HG03103 (cell line): ENCODE measurements around the gene CPSF3.
"Not testable (repeated sequence)": the region's sequence is repeated elsewhere in the genome, so short reads cannot be mapped to it uniquely, and the experiment has no call there.

Source experiments
- ATAC-seq: cut with Tn5 transposase; IDR thresholded peaks from one replicate; pipeline ENCODE4 v1.9.1; 2021; ENCODE audit warnings: low read depth; ENCODE audit not compliant: unreplicated experiment

CPSF3 gene

GRCh38 chr2:9497017-9497416 lies 73.6 kb downstream of the CPSF3 start:
- ATAC-seq: no peak

DNA sequence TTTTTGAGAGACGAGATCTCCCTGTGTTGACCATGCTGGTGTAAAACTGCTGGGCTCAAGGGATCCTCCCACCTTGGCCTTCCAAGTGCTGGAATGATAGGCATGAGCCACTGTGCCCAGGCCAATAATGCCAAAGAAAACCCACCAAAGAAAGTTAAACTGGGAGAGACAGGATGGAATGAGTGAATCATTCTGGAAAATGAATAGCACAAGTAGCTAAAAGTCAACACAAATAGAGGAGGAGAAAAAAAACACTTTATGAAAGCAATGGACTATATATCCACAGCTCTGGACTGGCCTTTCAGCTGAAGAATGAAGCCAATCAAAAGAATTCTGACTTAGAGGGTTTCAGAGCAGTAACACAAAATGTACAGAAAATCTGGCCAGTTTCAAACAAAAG lies 74.8 kb downstream of the CPSF3 start:
- no peak for ATAC-seq

DNA sequence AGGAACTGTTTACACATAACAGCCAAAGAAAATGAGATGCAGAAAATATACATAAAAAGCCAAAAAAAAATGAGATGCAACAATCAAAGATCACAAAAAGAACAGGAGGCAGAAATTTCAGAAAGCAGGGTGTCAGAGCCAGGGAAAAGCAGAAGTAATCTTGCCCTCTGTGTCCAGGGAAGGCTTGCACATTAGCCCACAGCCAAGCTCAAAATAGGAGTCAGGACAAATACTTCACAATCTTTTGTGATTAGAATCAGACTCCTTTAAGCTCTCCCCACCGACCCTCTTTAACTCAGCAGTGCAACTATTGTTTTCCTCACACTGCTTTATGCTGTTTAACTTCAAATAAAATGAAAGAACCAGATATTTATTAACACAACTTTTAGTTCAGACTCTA lies 85.5 kb downstream of the CPSF3 start:
- no peak for ATAC-seq

GRCh38 chr2:9513946-9514345 lies 90.5 kb downstream of the CPSF3 start:
- ATAC-seq: not testable (repeated sequence)

DNA sequence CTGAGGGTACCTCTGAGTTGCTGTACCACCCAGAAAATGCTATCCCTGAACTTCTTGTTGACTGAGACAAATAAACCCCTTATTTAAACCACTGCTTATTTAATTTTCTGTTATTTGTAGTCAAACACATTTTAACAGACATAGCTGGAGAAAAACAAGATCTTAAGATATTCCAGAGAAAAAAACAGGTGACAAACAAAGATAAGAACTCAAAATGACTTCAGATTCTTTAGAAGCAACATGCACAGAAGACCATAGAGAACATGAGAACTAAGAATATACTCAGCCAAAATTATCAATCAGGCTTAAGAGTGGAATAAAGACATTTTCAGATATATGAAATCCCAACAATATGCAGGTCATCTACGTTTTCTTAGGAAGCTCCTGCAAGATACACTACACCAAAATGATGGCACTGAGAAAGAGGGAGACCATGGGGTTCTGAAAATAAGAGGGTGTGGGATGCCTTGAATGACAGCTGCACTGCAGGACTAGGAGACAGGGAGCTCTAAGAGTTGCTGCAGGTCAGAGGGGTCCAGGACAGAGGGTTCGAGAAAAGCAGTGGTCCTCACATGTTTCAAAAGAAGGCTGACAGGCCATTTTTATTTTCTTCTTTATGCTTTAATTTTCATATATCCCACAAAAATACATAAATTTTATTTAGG lies 93.8 kb downstream of the CPSF3 start:
- no peak for ATAC-seq

- ATAC-seq: no peak
Observed at GRCh38 chr2:9518163-9518562, 94.7 kb downstream of the CPSF3 start.

DNA sequence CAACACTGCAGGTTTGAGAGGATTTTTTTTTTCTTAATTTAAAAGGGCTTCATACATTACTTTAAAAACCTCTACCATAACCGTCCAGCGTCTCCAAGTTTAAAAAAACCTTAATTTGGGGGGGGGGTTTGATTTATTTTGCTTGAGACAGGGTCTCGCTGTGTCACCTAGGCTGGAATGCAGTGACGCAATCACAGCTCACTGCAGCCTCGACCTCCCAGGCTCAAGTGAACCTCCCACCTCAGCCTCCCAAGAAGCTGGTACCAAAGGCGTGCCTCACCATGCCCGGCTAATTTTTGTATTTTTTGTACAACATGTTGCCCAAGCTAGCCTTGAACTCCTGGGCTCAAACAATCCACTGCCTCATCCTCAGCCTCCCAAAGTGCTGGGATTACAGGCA lies 95.3 kb downstream of the CPSF3 start:
- no peak for ATAC-seq

DNA sequence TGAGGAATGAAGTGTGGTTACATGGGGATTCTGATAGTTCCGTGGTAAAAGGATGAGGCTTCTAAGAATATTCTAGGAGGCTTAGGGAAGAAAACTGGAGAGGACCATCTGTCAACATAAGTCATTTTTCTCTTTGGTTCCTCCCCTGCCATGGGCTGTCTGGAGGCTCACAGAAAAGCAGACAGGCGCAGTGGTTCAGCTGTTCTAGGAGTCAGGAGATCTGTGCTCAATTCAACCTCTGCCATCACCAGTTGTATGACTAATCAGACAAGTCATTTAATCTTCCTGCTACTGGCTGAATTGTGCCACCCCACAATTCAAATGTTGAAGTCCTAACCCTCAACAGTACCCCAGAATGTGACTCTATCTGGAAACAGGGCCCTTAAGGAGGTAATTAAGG lies 95.8 kb downstream of the CPSF3 start:
- no peak for ATAC-seq
